Purkinje cell (primary cell): ENCODE results near the gene ZFX. TPM values are rescaled to one million over a fixed set of nuclear protein-coding genes. Genes with fewer than 3 reads are reported as not detected.

ENCODE experiments used
- polyA plus RNA-seq: library from polyadenylated mRNA; unstranded; fragments of >200 nt; fragmentation: Nextera tagmentation; gene quantifications from 2 replicates; pipeline ENCODE4 v1.2.1, GENCODE V29; 2014

The ZFX gene
- 12.7 and 15.0 TPM in 2 replicates for polyA plus RNA-seq

GRCh38 chrX:24149351-24150050 is at the start of gene ZFX:
Gene ZFX, plus strand, starts transcription at chrX:24149729. Its CDS starts 23,014 bp downstream, at chrX:24172743.

Other genes with a start within 250 kb of the ZFX start
- gene APOO, start 241.8 kb upstream of the ZFX start, polyA plus RNA-seq: 310 and 312 TPM in 2 replicates
- 0.19 TPM in 1 of 2 replicates, not detected in the other for gene CXorf58, start 241.7 kb upstream of the ZFX start, polyA plus RNA-seq
- 5.0 and 9.4 TPM in 2 replicates for gene KLHL15, start 122.5 kb upstream of the ZFX start, polyA plus RNA-seq
- gene EIF2S3, start 94.8 kb upstream of the ZFX start, polyA plus RNA-seq: 36.2 and 46.4 TPM in 2 replicates
- gene SUPT20HL2, start 164.3 kb downstream of the ZFX start, polyA plus RNA-seq: not detected in 2 replicates
- not detected in 2 replicates for gene SUPT20HL1, start 210.9 kb downstream of the ZFX start, polyA plus RNA-seq